Fibroblast of lung (primary cell): Measurements from ENCODE around the gene HSPH1. TPM values are rescaled to one million over a fixed set of nuclear protein-coding genes. Genes with fewer than 3 reads are reported as not detected.

Experiments used
- DNase-seq, 2 donors: peaks; one replicate each; pipeline versions ENCODE4 v3.0.0 to v3.0.0-alpha.2; 2010; ENCODE audit warnings: low read depth in 2 of 2
- H2AFZ ChIP-seq: 2 replicates; pipeline ENCODE4 v1.5.1; 2012; ENCODE audit warnings: low read length, control low read depth, inconsistent platforms
- H3K27ac ChIP-seq: 2 replicates; pipeline ENCODE4 v1.5.1; 2011; ENCODE audit warnings: low read length, control low read depth; ENCODE audit not compliant: insufficient read depth
- H3K27me3 ChIP-seq: 2 replicates; pipeline ENCODE4 v1.5.1; 2011; ENCODE audit warnings: mild to moderate bottlenecking, low read length; ENCODE audit not compliant: control insufficient read depth, insufficient read depth
- H3K36me3 ChIP-seq: 2 replicates; pipeline ENCODE4 v1.5.1; 2011; ENCODE audit warnings: low read length; ENCODE audit not compliant: control insufficient read depth, insufficient read depth
- H3K4me1 ChIP-seq: 2 replicates; pipeline ENCODE4 v1.5.1; 2011; ENCODE audit warnings: low read length; ENCODE audit not compliant: control insufficient read depth, insufficient read depth; ENCODE audit errors: extremely low read depth
- H3K4me2 ChIP-seq: 2 replicates; pipeline ENCODE4 v1.5.1; 2011; ENCODE audit warnings: low read length, control low read depth; ENCODE audit not compliant: insufficient read depth; ENCODE audit errors: extremely low read depth
- H3K4me3 ChIP-seq, 4 experiments: fragments of 200-600 bp in 1 of 4; sonication (generic) in 1 of 4; replicated peaks in 1 of 4; 2 replicates each; pipeline ENCODE4 v1.5.1; 2011 to 2016; ENCODE audit warnings: low read length in 4 of 4, low read depth in 3 of 4, mild to moderate bottlenecking in 3 of 4, control low read depth in 2 of 4, inconsistent platforms in 1 of 4, mixed read lengths in 1 of 4; ENCODE audit not compliant: insufficient read depth in 1 of 4; ENCODE audit errors: control extremely low read depth in 1 of 4
- H3K79me2 ChIP-seq: 2 replicates; pipeline ENCODE4 v1.5.1; 2012; ENCODE audit warnings: mild to moderate bottlenecking, low read length, inconsistent platforms; ENCODE audit not compliant: control insufficient read depth, insufficient read depth
- H3K9ac ChIP-seq: 2 replicates; pipeline ENCODE4 v1.5.1; 2011; ENCODE audit warnings: mild to moderate bottlenecking, low read length, control low read depth; ENCODE audit not compliant: insufficient read depth
- H3K9me3 ChIP-seq: 2 replicates; pipeline ENCODE4 v1.5.1; 2012; ENCODE audit warnings: low read depth, low read length; ENCODE audit not compliant: control insufficient read depth, insufficient read depth
- H4K20me1 ChIP-seq: 2 replicates; pipeline ENCODE4 v1.5.1; 2011; ENCODE audit warnings: low read length; ENCODE audit not compliant: control insufficient read depth, insufficient read depth; ENCODE audit errors: extremely low read depth
- EZH2 ChIP-seq: IDR thresholded peaks from 2 replicates; pipeline ENCODE4 v1.5.1; 2012; ENCODE audit warnings: low read length, control low read depth, mild to moderate bottlenecking; ENCODE audit errors: missing control alignments
- polyA plus RNA-seq, 2 donors: library from polyadenylated mRNA; depleted of rRNA in 1 of 2; stranded (reverse) in 1 of 2; unstranded in 1 of 2; fragments of >200 nt; gene quantifications; 2 replicates each; pipeline ENCODE4 v1.2.1, GENCODE V29; 2011 to 2012; ENCODE audit warnings: missing spikeins in 1 of 2
- total RNA-seq: library from RNA; depleted of rRNA; stranded (reverse); fragments of >200 nt; gene quantifications from 2 replicates; pipeline ENCODE4 v1.2.1, GENCODE V29; 2014
- TF ChIP-seq, protein P1 (sequence below), 2 donors: IDR thresholded peaks in 1 of 2; conservative IDR thresholded peaks in 1 of 2; 1 replicate in 1 of 2; 2 replicates in 1 of 2; pipeline ENCODE4 v1.5.1; 2011 to 2012; ENCODE audit warnings: low read length in 2 of 2, control low read depth in 1 of 2, inconsistent platforms in 1 of 2, low read depth in 1 of 2, mild to moderate bottlenecking in 1 of 2

The HSPH1 gene
- total and polyA plus RNA-seq, 2 donors (not counting 1 experiment from before 2014, with no cell fraction given): 34.4 to 40.6 TPM

DNA sequence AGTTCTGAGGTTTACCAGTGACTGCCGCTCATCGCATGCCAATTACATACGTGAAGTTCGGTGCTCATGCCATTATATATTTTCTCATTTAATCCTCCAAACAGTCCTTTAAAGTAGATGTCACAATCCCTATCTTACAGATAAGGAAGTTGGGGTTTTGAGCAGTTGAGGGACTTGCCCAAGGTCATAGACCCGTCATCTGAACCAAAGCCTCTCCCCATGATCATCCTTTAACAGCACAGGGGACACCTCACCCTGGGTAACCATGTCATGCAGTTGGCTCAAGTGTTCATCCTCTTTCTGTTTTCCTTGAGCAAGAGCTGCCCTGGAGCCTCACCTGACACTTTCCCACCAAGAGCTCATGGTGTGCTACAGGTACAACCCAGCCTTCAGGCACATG lies 69.1 kb downstream of the HSPH1 start:
- H3K4me1 ChIP-seq: no peaks in the 10 kb centered on the region
- H3K27ac ChIP-seq: no peak overlapping the region
- no peaks in the 10 kb centered on the region for H4K20me1 ChIP-seq
- no peak overlapping the region for H3K9ac ChIP-seq
- H3K27me3 ChIP-seq: peaks cover 6% of the 10 kb centered on the region
- H3K4me3 ChIP-seq: no peak overlapping the region
- no peak for TF ChIP-seq EZH2
- TF ChIP-seq, protein P1, sequence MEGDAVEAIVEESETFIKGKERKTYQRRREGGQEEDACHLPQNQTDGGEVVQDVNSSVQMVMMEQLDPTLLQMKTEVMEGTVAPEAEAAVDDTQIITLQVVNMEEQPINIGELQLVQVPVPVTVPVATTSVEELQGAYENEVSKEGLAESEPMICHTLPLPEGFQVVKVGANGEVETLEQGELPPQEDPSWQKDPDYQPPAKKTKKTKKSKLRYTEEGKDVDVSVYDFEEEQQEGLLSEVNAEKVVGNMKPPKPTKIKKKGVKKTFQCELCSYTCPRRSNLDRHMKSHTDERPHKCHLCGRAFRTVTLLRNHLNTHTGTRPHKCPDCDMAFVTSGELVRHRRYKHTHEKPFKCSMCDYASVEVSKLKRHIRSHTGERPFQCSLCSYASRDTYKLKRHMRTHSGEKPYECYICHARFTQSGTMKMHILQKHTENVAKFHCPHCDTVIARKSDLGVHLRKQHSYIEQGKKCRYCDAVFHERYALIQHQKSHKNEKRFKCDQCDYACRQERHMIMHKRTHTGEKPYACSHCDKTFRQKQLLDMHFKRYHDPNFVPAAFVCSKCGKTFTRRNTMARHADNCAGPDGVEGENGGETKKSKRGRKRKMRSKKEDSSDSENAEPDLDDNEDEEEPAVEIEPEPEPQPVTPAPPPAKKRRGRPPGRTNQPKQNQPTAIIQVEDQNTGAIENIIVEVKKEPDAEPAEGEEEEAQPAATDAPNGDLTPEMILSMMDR (conservative IDR thresholded peaks at IDR 0.05 in 1 of 2, IDR thresholded peaks at IDR 0.05 in 1 of 2; ENCODE audit: low read depth in 1 of 2, low read length in 2 of 2): no peak
- DNase-seq: no peak
- H2AFZ ChIP-seq: no peak overlapping the region
- no peaks in the 10 kb centered on the region for H3K36me3 ChIP-seq
- H3K4me2 ChIP-seq: no peak overlapping the region
- H3K79me2 ChIP-seq: no peaks in the 10 kb centered on the region
- H3K9me3 ChIP-seq: no peaks in the 10 kb centered on the region

DNA sequence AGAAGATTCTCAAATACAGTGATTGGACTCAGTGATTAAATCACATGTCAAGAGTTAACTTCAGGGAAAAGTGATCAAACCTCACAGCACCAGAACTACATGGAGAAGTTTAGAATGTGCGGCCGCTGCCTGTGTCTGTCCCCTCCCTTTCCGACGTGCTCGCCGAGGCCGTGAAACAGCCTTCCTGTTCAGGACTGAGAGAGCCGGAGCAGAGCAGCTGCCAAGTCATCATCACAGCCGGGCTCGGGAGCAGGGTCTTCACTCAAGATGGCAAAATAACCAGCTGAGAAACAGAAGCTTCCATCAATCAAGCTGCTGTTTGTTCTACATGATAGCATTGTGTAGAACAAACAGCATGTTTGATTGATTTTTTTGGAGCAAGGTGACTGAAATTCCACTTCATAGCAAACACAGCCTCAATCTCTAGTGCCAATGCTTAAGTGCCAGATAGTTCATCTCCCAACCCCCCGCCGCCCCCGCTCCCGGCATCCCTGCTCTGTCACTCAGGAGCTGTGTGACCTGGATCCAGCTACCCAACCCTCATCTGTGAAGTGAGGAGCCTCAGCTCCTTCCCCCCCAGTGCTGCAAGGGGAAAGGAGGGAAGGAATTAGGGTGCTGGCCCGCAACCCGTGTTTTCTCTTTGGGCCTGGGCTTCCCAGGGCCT lies 70.6 kb downstream of the HSPH1 start:
- Histone ChIP-seq H3K79me2 (no peaks in the 10 kb centered on the region), H3K4me2 (no peak overlapping the region), H3K36me3 (no peaks in the 10 kb centered on the region), H3K4me1 (no peaks in the 10 kb centered on the region), H2AFZ (peak overlapping the region; percentile 17), H3K27ac (no peak overlapping the region), H4K20me1 (no peaks in the 10 kb centered on the region), H3K4me3 (no peak overlapping the region), H3K27me3 (peaks cover 10% of the 10 kb centered on the region), H3K9me3 (no peaks in the 10 kb centered on the region), H3K9ac (no peak overlapping the region)
- TF ChIP-seq, protein P1 (conservative IDR thresholded peaks at IDR 0.05 in 1 of 2, IDR thresholded peaks at IDR 0.05 in 1 of 2; ENCODE audit: low read depth in 1 of 2, low read length in 2 of 2): no peak
- no peak for TF ChIP-seq EZH2
- peak; percentile 22 to 23 for DNase-seq

DNA sequence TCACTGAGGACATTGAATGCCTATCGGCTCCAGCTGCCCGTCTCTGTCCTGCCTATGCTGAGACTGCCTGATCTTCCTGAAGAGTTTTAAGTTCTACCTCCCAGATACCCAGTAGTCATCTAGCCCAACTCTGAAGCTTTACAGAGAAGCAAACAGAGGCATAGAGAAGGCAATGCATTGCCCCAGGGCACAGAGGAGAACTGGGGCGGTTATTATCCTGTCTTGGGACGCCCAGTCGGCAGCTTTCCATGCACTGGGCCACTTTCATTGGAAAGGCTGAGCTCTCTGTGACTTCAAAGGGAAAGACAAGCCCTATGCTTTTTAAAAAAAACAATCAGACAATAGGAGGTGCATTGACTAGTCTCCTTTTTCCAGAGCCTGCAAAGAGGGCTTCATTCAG lies 71.6 kb downstream of the HSPH1 start:
- Histone ChIP-seq H3K4me1 (no peaks in the 10 kb centered on the region), H3K36me3 (no peaks in the 10 kb centered on the region), H3K27me3 (peaks cover 16% of the 10 kb centered on the region), H3K9me3 (no peaks in the 10 kb centered on the region), H3K9ac (no peak overlapping the region), H3K4me3 (no peak overlapping the region), H3K4me2 (no peak overlapping the region), H3K27ac (no peak overlapping the region), H3K79me2 (no peaks in the 10 kb centered on the region), H2AFZ (no peak overlapping the region), H4K20me1 (no peaks in the 10 kb centered on the region)
- no peak for DNase-seq
- TF ChIP-seq, protein P1 (conservative IDR thresholded peaks at IDR 0.05 in 1 of 2, IDR thresholded peaks at IDR 0.05 in 1 of 2; ENCODE audit: low read depth in 1 of 2, low read length in 2 of 2): no peak
- TF ChIP-seq EZH2: no peak
